NCI-H2107 treated with DMSO at 0.1 percent for 48 hours (cell line): ENCODE results near the gene MAP2K4.

ENCODE experiments used
- DNase-seq: peaks from one replicate; lab custom pipeline; 2025; ENCODE audit not compliant: unreplicated experiment; lab: John Stamatoyannopoulos, UW

MAP2K4 gene

DNA sequence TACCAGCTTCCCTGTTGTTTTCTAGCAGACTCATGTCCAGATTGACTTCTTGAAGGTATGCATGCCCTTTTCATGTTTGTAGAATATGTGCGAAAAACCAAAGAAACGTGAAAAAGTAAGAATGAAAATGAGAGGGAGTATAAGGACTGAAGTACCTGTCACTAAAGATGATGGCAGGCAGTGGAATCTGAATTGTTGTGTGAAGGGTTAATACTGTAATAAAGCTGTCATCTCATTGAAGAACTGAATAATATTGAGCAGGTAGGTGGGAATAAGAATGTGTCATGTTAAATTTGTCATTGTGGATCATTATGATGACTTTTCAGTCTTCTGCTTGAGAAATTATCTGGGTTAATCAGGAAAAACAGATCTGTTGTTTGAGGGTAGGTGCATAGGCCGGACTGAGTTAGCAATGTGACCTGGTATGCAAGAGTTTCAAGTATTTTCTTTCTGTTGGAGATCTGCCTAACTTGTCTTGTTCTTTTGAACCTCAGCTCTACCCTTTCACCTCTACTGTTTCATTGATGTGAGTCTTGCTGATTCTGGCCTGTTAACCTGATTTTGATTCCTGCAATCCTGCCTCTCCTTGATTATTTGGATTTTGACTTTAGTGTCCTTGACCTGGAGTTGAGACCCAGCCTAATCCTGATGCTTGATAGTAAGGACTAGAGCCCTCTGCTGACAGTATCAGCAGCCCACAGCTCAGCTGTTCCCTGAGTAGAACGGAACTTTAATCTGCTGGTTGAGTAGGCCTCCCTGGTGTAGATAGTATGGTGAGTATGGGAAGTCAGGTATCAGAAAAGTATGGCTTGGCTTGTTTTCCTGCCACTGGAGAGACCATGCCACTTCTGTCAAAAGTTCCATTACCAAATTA, 64.6 kb downstream of the MAP2K4 start:
- DNase-seq: no peak

DNA sequence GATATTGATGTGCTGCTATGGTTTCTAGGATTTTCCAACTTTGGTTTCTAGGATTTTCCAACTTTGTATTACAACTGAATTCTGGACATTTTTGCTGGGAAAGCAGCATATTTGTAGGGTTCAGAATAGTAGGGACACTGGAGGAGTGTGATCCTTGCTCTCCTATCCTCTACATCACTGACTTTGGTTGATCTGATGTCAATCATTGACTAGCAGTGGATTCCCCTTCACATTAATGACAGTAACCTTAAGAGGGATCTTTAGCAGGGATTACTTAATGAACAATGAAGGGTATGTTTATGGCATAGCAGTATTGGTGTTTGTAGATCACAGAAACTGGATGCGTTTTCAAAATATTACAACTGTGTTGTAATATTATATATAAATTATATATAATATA, 67.4 kb downstream of the MAP2K4 start:
- DNase-seq: no peak

DNA sequence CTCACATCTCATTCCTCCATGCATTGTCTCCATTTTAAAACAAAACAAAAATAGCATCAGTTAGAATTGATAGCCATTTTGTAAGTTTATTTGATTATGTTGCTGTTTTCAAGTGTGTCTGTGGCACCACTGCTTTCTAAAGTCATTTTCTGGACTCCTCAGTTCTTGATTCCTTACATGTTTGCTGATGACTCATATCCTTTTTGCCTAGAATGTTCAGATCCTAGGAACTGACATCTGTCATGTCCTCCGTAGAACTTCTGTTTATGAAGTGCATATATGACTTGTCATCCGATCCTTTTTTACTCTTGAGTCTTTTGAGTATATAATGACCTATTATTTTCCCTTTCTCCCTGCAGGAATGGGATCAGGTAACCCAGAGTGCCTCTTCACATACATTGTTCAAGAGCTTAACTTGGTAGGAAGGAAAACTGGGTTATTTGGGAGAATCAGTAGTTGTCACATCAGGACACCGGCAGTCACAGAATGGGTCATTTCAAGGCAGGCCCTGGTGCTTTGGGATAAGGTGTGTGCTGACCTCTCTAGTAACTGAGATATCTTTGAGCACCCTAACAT, 69.2 kb downstream of the MAP2K4 start:
- DNase-seq: peak; percentile 22

DNA sequence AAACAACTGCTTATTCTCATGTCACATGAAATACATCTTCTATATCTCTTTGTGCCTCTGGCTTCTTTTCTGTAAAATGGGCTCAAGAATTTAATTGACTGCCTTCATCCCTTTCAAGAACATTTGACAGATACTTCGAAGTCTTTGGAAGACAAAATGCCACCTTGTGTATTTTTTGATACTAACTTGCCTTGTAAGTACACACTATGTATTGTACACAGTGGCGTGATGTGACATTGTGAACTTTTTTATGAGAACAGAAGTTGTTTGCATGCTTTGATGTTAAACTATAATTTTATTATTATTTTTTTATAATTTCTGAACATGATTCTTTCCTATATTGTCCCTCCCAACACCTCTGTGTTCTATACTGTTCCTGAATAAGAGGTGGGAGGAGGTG, 73.7 kb downstream of the MAP2K4 start:
- no peak for DNase-seq

DNA sequence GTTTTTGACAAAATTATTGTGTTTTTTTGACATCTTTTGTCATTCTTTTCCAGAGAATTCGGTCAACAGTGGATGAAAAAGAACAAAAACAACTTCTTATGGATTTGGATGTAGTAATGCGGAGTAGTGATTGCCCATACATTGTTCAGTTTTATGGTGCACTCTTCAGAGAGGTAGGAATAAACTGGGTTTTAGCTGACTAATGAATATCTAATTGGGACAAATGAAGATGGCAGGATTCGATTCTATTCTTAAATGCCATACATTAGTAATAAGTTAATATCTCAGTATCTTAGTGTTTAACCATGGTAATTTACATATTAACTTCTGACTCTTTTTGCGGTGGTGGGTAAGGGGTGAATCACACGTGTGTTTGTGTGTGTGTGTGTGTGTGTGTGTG, 74.8 kb downstream of the MAP2K4 start:
- no peak for DNase-seq

DNA sequence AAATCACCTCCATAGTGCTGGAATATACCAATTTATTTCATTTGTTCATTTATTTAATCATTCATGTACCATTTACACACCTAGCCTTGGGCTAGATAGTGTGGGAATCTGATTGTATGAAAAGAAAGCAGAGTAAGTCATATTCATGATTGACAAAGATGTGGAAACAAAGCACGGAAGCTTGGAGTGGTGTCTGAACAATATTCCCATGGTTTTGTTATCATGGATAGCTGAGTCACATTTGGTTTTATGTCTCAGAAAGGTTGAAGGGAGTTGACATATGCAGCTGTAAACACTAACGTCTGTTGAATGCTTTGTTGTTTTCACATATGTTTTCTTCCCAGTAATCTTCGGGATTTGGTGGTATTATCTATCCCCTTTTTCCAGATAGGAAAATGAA, 76.6 kb downstream of the MAP2K4 start:
- no peak for DNase-seq

DNA sequence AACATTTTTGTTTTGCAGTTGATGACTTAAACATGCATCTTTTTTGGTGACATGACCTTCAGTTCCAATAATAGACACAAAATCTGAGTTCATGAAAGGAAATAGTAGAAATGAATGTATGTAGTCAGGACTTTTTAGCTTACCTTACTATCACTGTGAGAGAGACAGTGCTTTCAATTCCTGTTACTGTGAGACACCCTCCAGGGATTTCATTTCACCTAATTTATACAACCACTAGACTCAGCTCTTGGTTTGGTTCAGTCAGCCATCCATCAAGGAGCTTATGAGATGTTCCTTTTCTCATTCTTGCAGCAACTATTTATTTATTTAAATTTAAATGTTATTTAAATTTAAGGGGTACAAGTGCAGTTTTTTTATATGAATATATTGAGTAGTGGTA, 77.9 kb downstream of the MAP2K4 start:
- no peak for DNase-seq

DNA sequence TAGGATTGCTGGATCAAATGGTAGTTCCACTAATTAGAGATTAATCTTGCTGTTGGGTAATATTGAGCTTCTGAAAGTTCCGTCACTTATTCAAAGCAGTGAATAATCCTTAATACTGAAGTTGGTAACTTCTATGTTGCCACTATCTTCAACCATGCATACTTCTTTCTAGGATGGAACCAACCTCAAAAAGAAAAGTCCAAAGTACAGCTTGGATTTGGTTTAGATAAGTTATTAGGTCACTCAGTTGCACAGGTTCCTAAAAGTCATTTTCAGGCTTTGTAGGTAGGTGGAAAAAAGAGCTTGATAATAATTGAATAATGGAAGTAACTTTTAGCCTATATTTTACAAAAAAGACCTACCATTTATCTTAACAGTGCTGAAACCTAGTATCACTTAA, 78.7 kb downstream of the MAP2K4 start:
- no peak for DNase-seq

DNA sequence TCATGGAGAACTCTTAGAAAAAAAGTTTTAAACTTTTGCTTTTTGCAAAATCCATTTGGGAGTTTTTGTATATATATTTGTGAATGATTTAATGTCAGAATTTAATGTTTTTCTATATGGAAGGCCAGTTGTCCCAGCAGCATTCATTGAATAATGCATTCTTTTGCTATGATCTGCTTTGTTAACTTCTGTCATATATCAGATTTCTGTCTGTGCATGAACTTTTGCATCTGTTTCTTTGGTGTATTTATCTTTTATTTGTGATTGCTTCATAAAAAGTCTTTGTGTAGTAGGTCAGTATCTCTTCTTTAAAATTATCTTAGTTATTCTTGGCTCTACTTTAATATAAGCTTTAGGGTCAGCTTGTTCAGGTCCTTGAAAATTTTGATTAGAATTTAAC, 84.2 kb downstream of the MAP2K4 start:
- no peak for DNase-seq

DNA sequence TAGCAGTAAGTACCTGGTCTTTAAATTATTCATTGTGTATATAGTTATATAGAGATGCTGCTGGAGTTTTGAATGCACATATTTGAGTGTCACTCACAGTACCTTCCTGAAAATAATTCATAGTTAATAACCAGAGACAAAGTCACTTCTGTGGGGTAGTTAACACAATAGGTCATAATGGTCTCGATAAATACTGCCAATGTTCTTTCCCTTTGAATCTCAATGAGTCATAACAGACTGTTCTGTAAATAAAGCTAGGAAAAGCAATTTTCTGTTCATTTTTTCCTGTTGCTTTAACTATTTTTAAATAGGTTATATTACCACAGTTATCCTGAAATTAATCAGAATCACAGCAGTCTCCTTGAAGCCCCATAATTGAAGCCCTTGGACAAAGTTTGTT, 87.2 kb downstream of the MAP2K4 start:
- DNase-seq: no peak

DNA sequence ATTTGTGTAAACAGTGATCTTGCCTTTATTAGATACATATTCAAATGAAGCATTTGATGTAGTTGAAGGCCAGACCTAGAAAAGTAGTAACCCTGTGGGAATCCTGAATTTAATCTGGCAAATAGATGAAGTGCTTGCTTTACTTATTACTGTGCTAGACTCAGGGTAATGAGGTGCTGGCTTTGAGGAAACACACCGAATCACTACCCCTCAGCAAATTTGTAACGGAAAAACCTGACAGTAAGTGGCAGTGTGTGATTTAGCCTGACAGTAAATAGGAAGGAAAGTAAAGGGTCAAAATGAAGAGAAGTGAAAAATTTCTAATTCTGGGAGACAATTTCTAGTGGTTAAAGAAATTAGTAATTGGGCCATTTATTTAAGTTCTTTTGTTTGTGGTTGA, 90.2 kb downstream of the MAP2K4 start:
- DNase-seq: no peak

DNA sequence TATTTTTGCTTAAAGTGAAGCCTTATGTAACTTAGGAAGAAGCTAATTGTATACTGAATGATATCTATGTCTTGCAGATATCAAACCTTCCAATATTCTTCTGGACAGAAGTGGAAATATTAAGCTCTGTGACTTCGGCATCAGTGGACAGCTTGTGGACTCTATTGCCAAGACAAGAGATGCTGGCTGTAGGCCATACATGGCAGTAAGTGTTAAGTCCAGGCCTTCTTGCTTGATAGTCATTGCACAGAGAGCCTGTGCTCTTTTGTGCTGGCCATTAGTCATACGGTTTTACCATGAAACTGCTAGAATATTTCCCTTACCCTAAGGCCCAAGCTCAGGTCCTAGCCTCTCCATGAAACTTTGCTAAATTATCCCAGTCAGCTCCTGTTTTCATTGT, 92.5 kb downstream of the MAP2K4 start:
- DNase-seq: no peak

DNA sequence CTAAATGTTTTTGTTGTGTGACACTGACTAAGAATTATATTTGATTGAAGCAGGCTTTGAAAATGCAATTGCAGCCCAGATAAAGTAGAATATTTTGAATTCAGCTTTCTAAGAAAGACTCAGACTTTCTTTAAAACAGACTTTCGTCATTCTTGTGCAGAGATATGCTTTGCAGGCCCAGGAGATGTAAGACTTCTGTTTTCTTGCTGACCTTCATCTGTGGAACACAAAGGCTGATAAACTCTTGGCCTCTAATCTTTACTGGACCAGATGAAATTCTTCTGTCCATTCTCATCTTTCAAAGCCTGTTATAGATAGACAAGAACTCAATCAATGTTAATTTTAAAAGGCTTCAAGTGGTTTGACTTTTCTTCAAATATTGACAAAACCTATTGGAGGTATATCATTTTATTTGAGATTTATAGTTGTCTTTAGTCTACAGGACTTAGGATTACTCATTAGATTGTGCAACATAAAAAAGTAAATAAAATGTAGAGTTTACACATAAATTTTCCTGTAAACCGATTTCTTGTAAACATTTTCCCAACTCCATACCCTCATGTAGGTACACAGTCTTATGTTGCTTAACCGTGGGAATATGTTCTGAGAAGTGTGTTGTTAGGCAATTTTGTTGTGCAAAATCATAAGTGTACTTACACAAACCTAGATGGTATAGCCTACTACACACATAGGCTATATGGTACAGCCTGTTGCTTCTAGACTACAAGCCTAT, 94.2 kb downstream of the MAP2K4 start:
- no peak for DNase-seq

DNA sequence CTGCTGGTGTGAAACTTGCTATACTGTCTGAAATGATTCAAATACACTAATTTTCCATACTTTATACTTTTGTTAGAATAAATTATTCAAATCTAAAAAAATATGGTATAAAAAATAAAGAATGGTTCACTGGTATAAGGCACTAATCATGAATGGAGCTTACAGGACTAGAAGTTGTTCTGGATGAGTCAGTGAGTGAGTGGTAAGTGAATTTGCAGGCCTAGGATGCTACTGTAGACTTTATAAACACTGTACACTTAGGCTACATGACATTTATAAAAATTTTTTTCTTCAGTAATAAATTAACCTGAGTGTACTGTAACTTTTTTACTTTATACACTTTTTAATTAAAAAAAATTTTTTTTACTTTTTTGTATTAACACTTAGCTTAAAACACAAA, 95.5 kb downstream of the MAP2K4 start:
- DNase-seq: no peak

DNA sequence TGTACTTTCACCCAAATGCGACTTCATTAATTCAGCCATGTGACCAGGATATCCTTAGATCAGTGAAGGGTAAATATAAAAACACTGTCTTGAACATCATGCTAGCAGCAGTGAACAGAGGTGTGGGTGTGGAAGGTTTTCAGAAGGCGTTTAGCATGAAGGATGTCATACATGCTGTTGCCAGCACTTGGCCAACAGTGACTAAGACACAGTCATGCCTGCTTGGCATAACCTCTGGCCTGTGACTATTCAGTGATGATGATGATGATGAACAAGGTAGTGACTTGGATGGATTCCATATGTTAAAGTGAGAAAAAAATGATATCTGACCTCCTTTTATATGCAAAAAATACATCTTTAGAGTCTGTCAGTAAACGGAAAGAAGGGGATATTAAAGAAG, 97.9 kb downstream of the MAP2K4 start:
- DNase-seq: no peak

DNA sequence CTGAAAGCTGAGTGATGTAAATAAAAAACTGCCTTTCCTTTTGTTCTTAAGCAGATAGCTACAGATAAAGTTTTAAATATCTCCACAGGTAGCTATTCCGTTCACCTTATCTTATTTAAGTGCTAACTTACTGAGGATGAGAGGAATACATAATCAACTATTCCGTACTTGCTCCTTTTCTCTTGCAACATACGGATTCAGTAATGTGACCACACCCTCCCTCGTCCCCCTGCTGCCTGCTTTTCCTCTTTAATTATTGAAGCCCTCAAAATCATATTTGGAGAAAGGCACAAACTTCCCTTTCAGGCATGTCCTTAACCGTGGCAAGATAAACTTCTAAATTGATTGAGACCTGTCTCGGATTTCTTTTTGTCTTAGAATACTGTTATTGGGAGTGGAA, 101.4 kb downstream of the MAP2K4 start:
- DNase-seq: no peak

DNA sequence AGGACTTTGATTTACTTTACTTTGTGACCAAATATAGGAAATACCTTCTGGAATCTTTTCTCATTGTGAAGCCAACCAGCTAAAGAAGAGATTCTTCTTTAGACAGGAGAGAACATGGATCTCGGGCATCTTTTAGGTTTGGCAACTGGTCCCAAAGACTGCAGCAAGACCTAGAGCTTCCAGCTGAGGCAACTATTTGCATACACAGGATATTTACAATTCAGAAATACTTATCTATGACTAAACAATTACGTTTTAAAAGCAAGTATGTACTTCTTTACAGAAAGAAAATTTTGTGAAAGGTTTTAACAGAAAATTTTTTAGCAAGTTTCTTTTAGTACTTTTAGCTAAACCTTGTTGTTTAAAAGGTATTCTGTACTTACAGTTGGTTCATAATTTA, 106.5 kb downstream of the MAP2K4 start:
- no peak for DNase-seq

DNA sequence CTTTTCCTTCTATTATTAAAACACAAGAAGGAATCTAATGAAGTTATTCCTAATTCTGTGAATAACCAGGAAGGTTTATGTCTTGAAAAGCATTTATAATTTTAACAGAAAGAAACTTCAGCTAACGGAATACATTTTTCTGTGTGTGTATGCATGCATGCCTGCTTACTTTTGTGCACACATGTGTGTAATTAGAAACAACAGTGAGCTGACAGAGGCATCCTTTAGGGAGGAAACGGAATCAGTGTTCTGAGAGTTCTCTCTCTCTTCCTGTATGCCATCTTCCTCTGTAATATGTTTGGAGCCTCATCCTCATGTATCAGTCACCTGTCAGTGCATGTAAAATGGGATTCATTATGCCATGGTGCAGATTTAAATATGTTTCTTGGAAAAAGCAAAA, 107.0 kb downstream of the MAP2K4 start:
- no peak for DNase-seq

DNA sequence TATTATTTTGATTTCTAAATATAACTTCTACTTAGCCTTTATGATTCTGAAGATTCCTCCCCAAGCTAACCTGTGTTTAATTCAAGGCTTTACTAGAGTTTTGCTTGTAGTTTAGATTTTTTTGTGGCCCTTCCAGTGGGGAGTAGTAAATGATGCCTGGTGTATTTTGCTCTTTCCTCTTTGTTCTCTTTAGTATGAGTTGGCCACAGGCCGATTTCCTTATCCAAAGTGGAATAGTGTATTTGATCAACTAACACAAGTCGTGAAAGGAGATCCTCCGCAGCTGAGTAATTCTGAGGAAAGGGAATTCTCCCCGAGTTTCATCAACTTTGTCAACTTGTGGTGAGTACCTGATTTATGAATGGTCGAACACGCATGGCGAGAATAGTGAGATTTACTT, 108.3 kb downstream of the MAP2K4 start:
- no peak for DNase-seq

DNA sequence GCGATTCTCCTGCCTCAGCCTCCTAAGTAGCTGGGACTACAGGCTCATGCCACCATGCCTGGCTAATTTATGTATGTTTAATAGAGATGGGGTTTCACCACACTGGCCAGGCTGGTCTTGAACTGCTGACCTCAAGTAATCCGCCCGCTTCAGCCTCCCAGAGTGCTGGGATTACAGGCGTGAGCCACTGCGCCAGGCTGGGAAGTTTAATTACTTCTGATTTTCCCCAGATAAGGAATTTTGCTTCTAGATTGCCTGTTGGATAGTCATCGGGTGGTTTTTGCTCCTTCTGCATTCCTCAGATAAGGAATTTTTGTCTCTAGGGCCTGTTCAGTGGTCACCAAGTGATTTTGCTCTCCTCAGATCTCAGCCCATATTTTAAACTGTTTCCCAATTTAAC, 112.5 kb downstream of the MAP2K4 start:
- no peak for DNase-seq

DNA sequence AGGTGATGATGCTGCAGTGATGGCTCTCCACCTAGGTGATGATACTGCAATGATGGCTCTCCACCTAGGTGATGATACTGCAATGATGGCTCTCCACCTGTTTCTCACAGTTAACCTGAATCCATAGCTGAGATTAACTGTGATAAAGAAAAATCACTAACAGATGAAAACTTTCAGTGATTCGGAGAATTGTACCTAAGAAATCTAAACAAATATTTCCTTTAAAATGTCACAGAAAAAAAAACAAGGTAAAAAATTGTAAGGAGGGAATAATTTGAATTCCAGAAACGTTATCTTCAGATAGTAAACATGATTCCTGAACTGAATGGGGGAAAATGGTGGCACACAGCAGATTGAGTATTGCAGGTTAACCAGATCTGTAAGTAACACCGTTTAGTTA, 113.4 kb downstream of the MAP2K4 start:
- no peak for DNase-seq

DNA sequence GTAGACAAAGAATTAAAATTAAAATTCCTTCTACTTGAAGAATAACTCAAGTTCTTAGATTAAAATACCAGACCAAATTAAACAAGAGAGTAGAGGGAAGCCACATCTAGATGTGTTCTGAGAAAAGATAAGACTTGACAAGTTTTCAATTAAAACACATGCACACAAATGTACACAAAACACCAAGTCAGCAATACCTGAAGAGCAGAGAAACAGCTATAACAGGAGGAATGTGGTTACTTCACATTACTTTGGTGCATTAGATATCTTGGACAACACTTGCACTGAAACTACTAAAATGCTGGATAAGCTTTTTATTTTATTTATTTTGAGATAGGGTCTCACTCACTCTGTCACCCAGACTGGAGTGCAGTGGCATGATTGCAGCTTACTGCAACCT, 113.9 kb downstream of the MAP2K4 start:
- DNase-seq: no peak
